ENCODE measurements around the gene NR3C2. TPM values are rescaled to one million over a fixed set of nuclear protein-coding genes. Genes with fewer than 3 reads are reported as not detected.

The NR3C2 gene
- total and polyA plus RNA-seq, 4 donors = 2.0 to 11.5 (median 3.2) TPM

- no peak for TF ChIP-seq HNF4A (conservative IDR thresholded peaks at IDR 0.05)
- H3K9me3 ChIP-seq (ENCODE audit: control insufficient read depth in 4 of 4, low read length in 3 of 4) = no peaks in the 10 kb centered on the region
- 64% methylated on average over 8 of the region's 8 CpGs for WGBS
- H3K4me3 ChIP-seq (ENCODE audit: low read depth in 1 of 3, low read length in 3 of 3) = no peak overlapping the region
- no peak overlapping the region for H3K9ac ChIP-seq (ENCODE audit: low read depth in 1 of 2, low read length in 2 of 2)
- DNase-seq (ENCODE audit: low spot score) = no peak
- H3K36me3 ChIP-seq (ENCODE audit: control insufficient read depth in 4 of 4, insufficient read depth in 3 of 4, low read depth in 1 of 4, low read length in 3 of 4) = peaks cover 0 to 8% (median 3%) of the 10 kb centered on the region in 4 donors
- no peaks in the 10 kb centered on the region for H3K27me3 ChIP-seq (ENCODE audit: control insufficient read depth in 4 of 4, insufficient read depth in 4 of 4, low read length in 3 of 4)
- peaks cover 0 to 40% (median 18%) of the 10 kb centered on the region in 4 donors for H3K4me1 ChIP-seq (ENCODE audit: control insufficient read depth in 4 of 4, insufficient read depth in 4 of 4, low read length in 3 of 4)
- no peak overlapping the region for H3K27ac ChIP-seq (ENCODE audit: low read depth in 1 of 2, low read length in 2 of 2)
Measured at GRCh38 chr4:148061795-148062194, 380.4 kb downstream of the NR3C2 start.

GRCh38 chr4:148061141-148061481 lies 381.1 kb downstream of the NR3C2 start:
- Histone ChIP-seq H3K27me3 (ENCODE audit: control insufficient read depth in 4 of 4, insufficient read depth in 4 of 4, low read length in 3 of 4) (no peaks in the 10 kb centered on the region), H3K27ac (ENCODE audit: low read depth in 1 of 2, low read length in 2 of 2) (no peak overlapping the region), H3K9me3 (ENCODE audit: control insufficient read depth in 4 of 4, low read length in 3 of 4) (no peaks in the 10 kb centered on the region), H3K9ac (ENCODE audit: low read depth in 1 of 2, low read length in 2 of 2) (no peak overlapping the region), H3K4me3 (ENCODE audit: low read depth in 1 of 3, low read length in 3 of 3) (no peak overlapping the region), H3K4me1 (ENCODE audit: control insufficient read depth in 4 of 4, insufficient read depth in 4 of 4, low read length in 3 of 4) (peaks cover 0 to 45% (median 20%) of the 10 kb centered on the region in 4 donors), H3K36me3 (ENCODE audit: control insufficient read depth in 4 of 4, insufficient read depth in 3 of 4, low read depth in 1 of 4, low read length in 3 of 4) (peaks cover 0 to 8% (median 3%) of the 10 kb centered on the region in 4 donors)
- whole genome bisulfite sequencing = 56% methylated on average over 4 of the region's 4 CpGs
- no peak for DNase-seq (ENCODE audit: low spot score)
- TF ChIP-seq FOXA1 (IDR thresholded peaks at IDR 0.05) = no peak
- TF ChIP-seq EGR1 (IDR thresholded peaks at IDR 0.05; ENCODE audit: low read depth in 2 of 2) = no peak
- no peak for TF ChIP-seq CTCF (IDR thresholded peaks at IDR 0.05; ENCODE audit: low read depth, low read length, missing input control)
- no peak for TF ChIP-seq FOXA2 (IDR thresholded peaks at IDR 0.05)
- TF ChIP-seq ZBTB33 (IDR thresholded peaks at IDR 0.05) = no peak
- TF ChIP-seq YY1 (IDR thresholded peaks at IDR 0.05) = no peak
- no peak for TF ChIP-seq RXRA (IDR thresholded peaks at IDR 0.05)
- no peak for TF ChIP-seq MAX (IDR thresholded peaks at IDR 0.05)
- no peak for TF ChIP-seq HNF4G (IDR thresholded peaks at IDR 0.05)
- TF ChIP-seq GABPA (IDR thresholded peaks at IDR 0.05 in 1 of 2, conservative IDR thresholded peaks at IDR 0.05 in 1 of 2) = no peak
- TF ChIP-seq TAF1 (conservative IDR thresholded peaks at IDR 0.05) = no peak
- no peak for TF ChIP-seq REST (IDR thresholded peaks at IDR 0.05)
